A673 (cell line): ENCODE results near the gene SCGB3A1. TPM values are rescaled to one million over a fixed set of nuclear protein-coding genes. Genes with fewer than 3 reads are reported as not detected.

ENCODE experiments used
- BruUV-seq: library from RNA; stranded (reverse); fragments of 400-500 nt; replicated peaks from 2 replicates; lab custom pipeline; 2021; lab: Mats Ljungman, UMichigan
- CTCF ChIA-PET: fragments of 300-600 bp; sonication (Branson Sonifier 250); formaldehyde crosslinking; loops from one replicate; lab custom pipeline; 2022; ENCODE audit warnings: antibody characterized with exemption; lab: Charles Lee
- POLR2A ChIA-PET: fragments of 300-600 bp; sonication (Branson Sonifier 250); formaldehyde crosslinking; loops from one replicate; lab custom pipeline; 2022; ENCODE audit warnings: antibody characterized with exemption; ENCODE audit not compliant: low non-redundant PET; lab: Charles Lee
- DNase-seq: peaks from one replicate; pipeline ENCODE4 v3.0.0-alpha.2; 2015; ENCODE audit warnings: low spot score
- H3K27ac ChIP-seq: fragments of 200-600 bp; sonication (generic); 2 replicates; pipeline ENCODE4 v1.5.1; 2016; ENCODE audit warnings: mixed run types, low read depth, mild to moderate bottlenecking, mixed read lengths, antibody characterized with exemption, low read length; ENCODE audit not compliant: poor library complexity, severe bottlenecking
- H3K27me3 ChIP-seq: fragments of 200-600 bp; sonication (generic); replicated peaks from 2 replicates; pipeline ENCODE4 v1.6.1; 2017; ENCODE audit warnings: mixed run types, low read depth, mild to moderate bottlenecking, mixed read lengths, antibody characterized with exemption, low read length; ENCODE audit not compliant: insufficient read depth, poor library complexity
- H3K36me3 ChIP-seq: fragments of 200-600 bp; sonication (generic); 2 replicates; pipeline ENCODE4 v1.6.1; 2016; ENCODE audit warnings: mixed run types, mild to moderate bottlenecking, mixed read lengths, antibody characterized with exemption, low read length; ENCODE audit not compliant: insufficient read depth, poor library complexity, severe bottlenecking
- H3K4me1 ChIP-seq: fragments of 200-600 bp; sonication (generic); 2 replicates; pipeline ENCODE4 v1.6.1; 2017; ENCODE audit warnings: mixed run types, mild to moderate bottlenecking, mixed read lengths, antibody characterized with exemption, low read length; ENCODE audit not compliant: insufficient read depth, poor library complexity, severe bottlenecking
- H3K4me3 ChIP-seq: fragments of 200-600 bp; sonication (generic); 2 replicates; pipeline ENCODE4 v1.5.1; 2016; ENCODE audit warnings: low read depth, mixed run types, mild to moderate bottlenecking, mixed read lengths, low read length; ENCODE audit not compliant: poor library complexity, severe bottlenecking
- H3K9me3 ChIP-seq: fragments of 200-600 bp; sonication (generic); 2 replicates; pipeline ENCODE4 v1.6.1; 2016; ENCODE audit warnings: mixed run types, low read depth, mild to moderate bottlenecking, mixed read lengths, antibody characterized with exemption, low read length; ENCODE audit not compliant: poor library complexity, severe bottlenecking
- CTCF ChIP-seq: fragments of 300-800, 200-600 bp; sonication (generic); conservative IDR thresholded peaks from 2 replicates; pipeline ENCODE4 v1.5.1; 2017; ENCODE audit warnings: low read depth, mild to moderate bottlenecking, antibody characterized with exemption, low read length, moderate library complexity, mixed read lengths
- EZH2 ChIP-seq: fragments of 200-600 bp; sonication (generic); IDR thresholded peaks from 2 replicates; pipeline ENCODE4 v1.6.1; 2017; ENCODE audit warnings: borderline replicate concordance, low read depth, mild to moderate bottlenecking, mixed read lengths, antibody characterized with exemption, low read length; ENCODE audit not compliant: poor library complexity, severe bottlenecking
- intact Hi-C: fragments of 100-400 bp; cut with micrococcal nuclease; formaldehyde crosslinking; loops from one replicate; pipeline ENCODE4 v1.10.0; 2022; ENCODE audit not compliant: unreplicated experiment
- total RNA-seq: library from RNA; stranded (reverse); gene quantifications from 2 replicates; pipeline ENCODE4 v1.2.3, GENCODE V29; 2021

SCGB3A1 gene
- total RNA-seq, 1 experiment from 2014 or later, result not detected

- Histone ChIP-seq H3K27ac (no peak overlapping the region), H3K36me3 (no peaks in the 10 kb centered on the region), H3K4me3 (no peak overlapping the region), H3K27me3 (no peaks in the 10 kb centered on the region), H3K9me3 (no peaks in the 10 kb centered on the region), H3K4me1 (no peaks in the 10 kb centered on the region)
- DNase-seq, result no peak
- POLR2A ChIA-PET, result no interaction called here
- no TSS peak for BruUV-seq
- CTCF ChIA-PET, result no interaction called here
- no peak for TF ChIP-seq EZH2
- no peak for TF ChIP-seq CTCF
- intact Hi-C loops, result no loop called here
Observed at GRCh38 chr5:180611140-180611850, 20.0 kb upstream of the SCGB3A1 start.

DNA sequence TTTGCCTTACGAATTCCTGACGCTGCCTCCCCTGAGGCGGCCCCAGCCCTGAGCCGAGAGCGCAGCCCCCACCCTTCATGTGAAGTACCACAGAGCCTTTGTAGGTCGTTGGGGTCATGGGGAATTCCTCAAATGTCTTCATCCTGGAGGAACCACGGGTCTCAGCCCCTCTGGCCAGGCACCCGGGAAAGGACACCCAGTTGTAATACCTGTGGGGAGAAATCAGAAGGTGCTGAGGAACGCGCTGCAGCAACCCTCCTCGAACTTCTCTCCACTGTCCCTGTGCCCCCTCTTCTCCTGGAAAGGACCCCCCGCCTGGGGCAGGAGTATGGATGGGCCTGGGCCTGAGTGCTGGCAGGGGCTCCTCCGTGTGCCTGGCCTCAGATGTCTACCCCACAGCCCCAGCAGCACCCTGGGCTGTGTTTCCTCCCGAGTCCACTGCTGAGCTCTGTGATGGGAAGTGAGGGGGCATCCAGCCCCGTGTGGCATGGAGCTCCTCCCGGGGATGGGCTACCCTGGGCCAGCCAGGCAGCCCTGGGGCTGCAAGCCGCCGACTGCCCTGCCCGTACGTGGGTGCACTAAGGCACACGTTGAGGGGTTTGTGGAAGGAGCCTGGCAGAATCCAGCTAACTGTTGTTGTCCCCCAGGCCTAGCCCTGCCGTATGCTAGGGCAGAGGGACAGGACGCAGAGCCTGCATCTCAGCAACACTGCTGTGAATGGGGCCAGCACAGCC, 18.7 kb upstream of the SCGB3A1 start:
- CTCF ChIA-PET, result no interaction called here
- TF ChIP-seq CTCF (no peak), EZH2 (no peak)
- no TSS peak for BruUV-seq

GRCh38 chr5:180609386-180609785, 18.1 kb upstream of the SCGB3A1 start:
- H3K9me3 ChIP-seq, result no peaks in the 10 kb centered on the region
- ChIA-PET POLR2A (no interaction called here), CTCF (no interaction called here)
- no peak for TF ChIP-seq EZH2
- no peak for TF ChIP-seq CTCF
- DNase-seq, result no peak
- H3K27ac ChIP-seq, result no peak overlapping the region
- H3K4me3 ChIP-seq, result no peak overlapping the region
- H3K36me3 ChIP-seq, result no peaks in the 10 kb centered on the region
- no TSS peak for BruUV-seq
- H3K27me3 ChIP-seq, result no peaks in the 10 kb centered on the region
- intact Hi-C loops, result no loop called here
- no peaks in the 10 kb centered on the region for H3K4me1 ChIP-seq

More for the DNA sequence above, 18.7 kb upstream of the SCGB3A1 start:
- Histone ChIP-seq H3K9me3 (no peaks in the 10 kb centered on the region), H3K27ac (no peak overlapping the region), H3K4me1 (no peaks in the 10 kb centered on the region), H3K4me3 (no peak overlapping the region), H3K27me3 (no peaks in the 10 kb centered on the region), H3K36me3 (no peaks in the 10 kb centered on the region)
- DNase-seq, result no peak
- intact Hi-C loops, result no loop called here
- POLR2A ChIA-PET, result no interaction called here
